ENCODE data around the gene TGM3. TPM values are rescaled to one million over a fixed set of nuclear protein-coding genes. Genes with fewer than 3 reads are reported as not detected.

The TGM3 gene
- total RNA-seq, result not detected in 2 replicates

DNA sequence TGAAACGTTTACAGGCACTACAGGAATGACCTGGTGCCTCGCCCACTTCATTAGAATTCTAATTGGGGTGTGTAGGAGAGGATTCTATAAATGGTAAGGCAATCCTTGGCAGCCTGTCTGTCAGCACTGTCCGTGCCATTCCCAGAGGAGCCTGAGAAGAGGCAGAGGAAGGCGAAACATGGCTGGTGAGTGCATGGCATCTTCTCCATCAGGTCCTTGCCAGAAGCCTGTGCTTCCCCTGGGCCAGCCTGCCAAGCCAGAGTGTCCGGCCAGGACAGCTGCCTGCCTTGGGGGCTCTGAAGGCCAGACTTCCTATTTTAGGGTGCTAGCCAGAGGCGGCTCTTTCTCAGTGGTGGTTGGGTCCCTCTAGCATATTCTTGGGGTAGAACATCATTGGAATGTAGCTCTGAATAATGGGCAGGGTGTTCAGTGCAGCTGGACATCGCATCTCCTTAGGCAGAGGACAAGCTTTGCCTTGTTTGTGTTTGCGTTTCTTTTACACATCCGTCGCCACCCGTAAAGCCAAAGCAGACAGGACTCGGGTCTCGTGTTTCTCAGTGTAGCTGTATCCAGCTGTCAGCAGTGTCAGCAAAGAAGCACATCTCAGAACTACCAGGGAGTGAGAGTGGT lies at the start of gene TGM3:
Gene TGM3 (plus strand): TSS at position 116 of the 630 bp plus-strand sequence. CDS start 63 bp downstream, at position 179.

DNA sequence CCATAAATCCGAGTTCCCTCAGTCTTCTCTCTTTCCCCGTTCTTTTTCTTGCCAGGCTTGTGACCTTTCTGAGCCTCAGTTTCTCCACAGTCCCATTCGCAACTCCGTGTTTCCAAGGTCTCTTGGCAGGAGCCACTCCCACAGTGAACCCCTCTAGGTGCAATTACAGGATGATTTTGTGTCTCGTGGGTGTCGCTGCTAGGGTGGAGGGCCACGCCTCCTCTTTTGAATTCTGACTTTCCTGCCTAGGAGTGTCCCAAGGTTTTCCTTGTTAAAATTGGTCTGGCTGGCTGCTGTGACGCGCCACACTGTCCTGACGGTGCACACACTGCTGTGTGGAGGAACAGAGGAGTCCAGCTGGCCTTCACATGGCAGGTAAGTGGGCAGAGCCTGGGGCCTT lies 84.8 kb downstream of the TGM3 start, which contains the start of gene TGM6:
Gene TGM6 (plus strand): TSS at position 301 of the 400 bp plus-strand sequence. CDS start 68 bp downstream, at position 369.

Other genes with a start within 250 kb of the TGM3 start
- 15.3 and 16.4 TPM in 2 replicates for gene STK35, start 194.2 kb upstream of the TGM3 start, total RNA-seq
- gene TGM6, start 84.9 kb downstream of the TGM3 start, total RNA-seq, result not detected in 2 replicates
- 481 and 494 TPM in 2 replicates for gene SNRPB, start 174.8 kb downstream of the TGM3 start, total RNA-seq
- 9.1 and 16.7 TPM in 2 replicates for gene ZNF343, start 212.9 kb downstream of the TGM3 start, total RNA-seq
- gene TMC2, start 240.6 kb downstream of the TGM3 start, total RNA-seq, result not detected in 2 replicates